ENCODE results near the gene GRK6.

GRK6 gene

GRCh38 chr5:177440990-177441780, 14.7 kb downstream of the GRK6 start:
- no peak for DNase-seq

DNA sequence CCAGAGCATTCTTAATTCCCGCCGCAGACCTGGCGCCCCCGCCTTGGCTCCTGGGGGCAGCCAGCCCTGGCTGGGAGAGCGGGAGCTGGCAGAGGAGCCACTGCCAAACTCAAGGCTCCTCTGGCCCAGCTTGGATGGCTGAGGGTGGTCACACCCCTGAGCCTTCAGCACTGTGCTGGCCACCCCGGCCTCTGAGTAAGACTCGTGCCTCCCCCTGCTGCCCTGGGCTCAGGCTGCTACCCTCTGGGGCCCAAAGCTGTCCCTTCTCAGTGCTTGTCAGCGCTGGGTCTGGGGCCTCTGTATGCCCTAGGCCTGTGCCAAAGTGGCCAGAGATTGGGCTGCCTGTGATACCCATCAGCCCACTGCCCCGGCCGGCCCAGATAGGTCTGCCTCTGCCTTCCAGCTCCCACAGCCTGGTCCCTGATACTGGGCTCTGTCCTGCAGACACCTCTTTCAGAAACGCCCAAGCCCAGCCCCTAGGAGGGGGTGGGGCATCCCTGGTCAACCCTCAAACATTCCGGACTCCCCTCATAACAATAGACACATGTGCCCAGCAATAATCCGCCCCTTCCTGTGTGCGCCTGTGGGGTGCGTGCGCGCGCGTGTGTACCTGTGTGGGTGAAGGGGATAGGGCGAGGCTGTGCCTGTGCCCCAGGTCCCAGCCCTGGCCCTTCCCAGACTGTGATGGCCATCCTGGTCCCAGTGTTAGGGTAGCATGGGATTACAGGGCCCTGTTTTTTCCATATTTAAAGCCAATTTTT, 15.8 kb downstream of the GRK6 start:
- DNase-seq: no peak

- no peak for DNase-seq
Measured at GRCh38 chr5:177443144-177443983, 16.9 kb downstream of the GRK6 start.

DNA sequence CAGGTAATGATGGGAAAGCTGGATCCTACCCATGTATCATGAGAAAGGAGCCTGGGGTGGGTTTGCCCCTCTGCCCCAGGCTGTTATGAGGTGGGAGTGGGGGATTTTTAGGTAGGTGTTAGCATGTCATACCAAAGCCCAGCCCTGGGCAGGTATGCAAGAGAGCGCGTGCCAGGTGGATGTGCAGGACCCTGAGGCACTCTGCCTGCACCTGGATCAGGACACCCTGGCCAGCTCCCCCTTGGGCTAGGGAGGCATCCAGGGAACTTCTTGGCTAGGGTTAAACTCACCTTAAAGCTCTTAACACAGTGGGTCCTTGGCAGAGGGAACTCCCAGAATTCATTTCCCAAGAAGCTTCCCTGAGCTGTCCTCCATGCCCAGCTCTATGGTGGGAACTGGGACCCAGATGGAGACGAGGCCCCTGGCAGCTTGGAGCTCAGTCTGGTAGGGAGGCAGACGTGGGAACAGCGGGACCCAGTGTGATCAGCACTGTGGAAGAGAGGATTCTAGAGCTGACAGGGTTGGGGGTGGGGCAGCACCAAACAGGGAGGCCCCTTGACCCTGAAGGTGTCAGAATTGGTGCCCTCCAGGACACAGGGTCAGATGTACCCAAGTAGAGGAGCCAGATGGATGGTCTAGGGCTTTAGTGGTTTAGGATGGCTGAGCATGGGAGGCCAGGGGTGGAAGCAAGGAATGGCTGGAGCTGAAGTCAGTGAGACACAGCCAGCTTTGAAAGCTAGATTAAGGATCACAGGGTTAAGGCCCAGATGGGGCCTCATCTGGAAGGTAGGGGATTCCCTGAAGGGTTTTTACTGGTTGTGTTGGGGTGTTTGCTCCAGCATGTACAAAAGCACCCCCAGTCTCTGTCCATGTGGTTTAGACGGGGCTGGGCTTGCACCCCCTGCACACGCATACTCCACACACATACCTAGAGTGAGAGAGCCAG, 17.9 kb downstream of the GRK6 start:
- peak; percentile 50 for DNase-seq

- peak; percentile 63 for DNase-seq
Measured at GRCh38 chr5:177445052-177445916, 18.8 kb downstream of the GRK6 start.

- no peak for DNase-seq
Measured at GRCh38 chr5:177445917-177446199, 19.4 kb downstream of the GRK6 start.

DNA sequence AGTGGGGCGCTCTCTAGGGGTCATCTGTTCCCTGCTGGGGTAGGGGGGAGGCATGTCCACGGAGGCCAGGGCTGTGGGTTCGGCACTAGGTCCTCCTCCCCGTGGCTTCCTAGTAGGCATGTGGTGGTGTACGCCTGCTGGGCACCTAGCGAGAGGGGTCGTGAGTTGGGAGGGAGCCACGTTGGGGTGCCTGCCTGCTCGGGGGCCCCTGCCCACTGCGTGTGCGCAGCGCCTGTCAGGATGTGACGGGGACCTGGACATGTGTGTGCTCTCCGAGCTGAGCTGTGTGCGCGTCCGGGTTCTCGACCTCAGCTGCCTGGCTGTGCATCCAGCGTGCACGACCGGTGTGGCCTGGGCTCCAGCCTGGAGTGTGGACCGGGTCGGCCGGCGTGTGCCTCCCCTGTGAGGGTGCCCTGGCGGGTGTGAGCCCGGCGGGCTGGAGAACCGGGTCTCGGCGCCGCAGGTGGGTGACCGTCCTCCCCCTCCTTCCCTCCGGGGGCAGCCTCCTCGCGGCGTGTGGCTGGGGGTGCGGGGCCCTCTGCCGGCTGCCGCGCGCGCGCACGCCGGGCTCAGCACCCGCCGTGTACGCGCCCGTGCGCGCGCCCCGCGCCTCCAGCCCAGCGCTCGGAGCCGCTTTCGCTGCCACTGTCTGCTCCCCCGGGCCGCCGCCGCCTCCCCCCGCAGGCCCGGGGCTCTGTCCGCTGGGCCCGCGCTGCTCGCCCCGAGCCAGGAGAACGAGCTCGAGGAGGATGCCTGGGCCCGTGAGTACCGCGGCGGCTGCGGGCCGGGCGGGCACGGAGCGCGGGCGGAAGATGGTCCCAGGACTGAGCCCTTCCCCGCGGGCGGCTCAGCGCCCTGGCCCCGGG, 20.0 kb downstream of the GRK6 start, which contains the start of gene PRR7:
Gene PRR7, plus strand, starts transcription at position 615 of the 866 bp plus-strand sequence. CDS start 8,254 bp downstream, outside the sequence.
- peak; percentile 79 for DNase-seq

GRCh38 chr5:177447066-177447610, 20.7 kb downstream of the GRK6 start:
- DNase-seq: peak; percentile 81

DNA sequence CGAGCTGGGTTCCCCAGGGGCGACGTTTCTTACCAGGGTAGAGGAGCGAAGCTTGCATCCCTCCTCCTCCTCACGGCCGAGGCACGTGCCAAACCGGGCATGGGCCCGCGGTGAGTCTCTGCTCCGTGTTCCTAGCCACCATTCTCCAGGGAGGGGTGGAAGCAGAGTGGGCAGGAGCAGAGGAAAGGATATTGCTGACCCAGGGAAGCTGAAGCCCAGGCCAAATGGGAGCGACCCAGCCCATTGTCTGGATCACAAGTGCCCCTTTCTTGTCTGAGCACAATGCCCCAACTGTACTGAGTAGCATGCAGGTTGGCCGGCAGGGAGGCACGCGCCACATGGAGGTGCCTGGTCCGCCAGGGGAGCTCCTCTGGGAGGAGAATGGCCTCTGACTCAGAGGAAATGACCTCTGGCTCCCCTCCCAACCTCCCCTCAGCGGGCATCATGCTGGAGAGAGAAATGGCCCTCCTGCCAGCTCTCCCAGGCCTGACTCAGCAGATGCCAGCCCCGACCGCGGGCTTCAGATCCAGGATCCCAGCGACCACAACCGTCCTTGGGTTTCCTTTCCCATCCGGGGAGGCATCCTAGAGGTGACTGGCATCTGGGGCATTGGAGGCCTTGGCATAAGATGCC, 21.3 kb downstream of the GRK6 start:
- no peak for DNase-seq

DNA sequence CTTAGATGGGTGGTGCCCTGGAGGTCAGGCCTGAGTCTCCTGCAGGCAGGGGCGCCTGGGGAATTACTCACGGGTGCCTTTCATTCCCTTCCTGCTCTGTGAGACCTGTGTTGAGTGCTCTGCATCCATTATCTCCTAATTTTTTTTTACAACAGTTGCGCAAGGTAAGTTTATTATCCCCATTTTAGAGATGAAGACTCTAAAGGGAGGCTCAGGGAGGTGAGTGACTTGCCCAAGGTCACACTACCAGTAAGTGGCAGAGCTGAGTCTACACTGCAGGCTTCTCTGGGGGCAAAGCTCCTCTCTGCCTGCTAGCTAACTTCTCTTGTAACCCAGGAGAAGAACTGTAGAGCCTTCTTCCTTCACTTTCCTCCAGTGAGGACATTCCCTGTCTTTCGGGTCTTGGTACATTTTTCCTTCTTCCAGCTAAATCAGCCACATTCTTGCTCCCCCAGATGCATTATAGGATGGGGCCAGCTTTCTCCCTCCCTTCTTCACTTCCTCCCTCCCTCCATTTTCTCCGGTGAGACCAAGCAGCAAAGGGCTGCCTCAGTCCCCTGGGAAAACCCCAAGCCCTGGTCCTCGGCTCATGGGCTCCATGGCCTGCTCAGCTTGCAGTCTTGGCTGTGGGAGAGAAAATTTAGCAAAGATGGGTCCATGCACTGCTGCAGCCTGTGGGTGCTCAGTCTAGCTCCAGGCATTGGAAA, 21.9 kb downstream of the GRK6 start:
- no peak for DNase-seq

- no peak for DNase-seq
Measured at GRCh38 chr5:177449140-177450061, 22.9 kb downstream of the GRK6 start.

- DNase-seq: no peak
Measured at GRCh38 chr5:177450667-177451424, 24.4 kb downstream of the GRK6 start.

DNA sequence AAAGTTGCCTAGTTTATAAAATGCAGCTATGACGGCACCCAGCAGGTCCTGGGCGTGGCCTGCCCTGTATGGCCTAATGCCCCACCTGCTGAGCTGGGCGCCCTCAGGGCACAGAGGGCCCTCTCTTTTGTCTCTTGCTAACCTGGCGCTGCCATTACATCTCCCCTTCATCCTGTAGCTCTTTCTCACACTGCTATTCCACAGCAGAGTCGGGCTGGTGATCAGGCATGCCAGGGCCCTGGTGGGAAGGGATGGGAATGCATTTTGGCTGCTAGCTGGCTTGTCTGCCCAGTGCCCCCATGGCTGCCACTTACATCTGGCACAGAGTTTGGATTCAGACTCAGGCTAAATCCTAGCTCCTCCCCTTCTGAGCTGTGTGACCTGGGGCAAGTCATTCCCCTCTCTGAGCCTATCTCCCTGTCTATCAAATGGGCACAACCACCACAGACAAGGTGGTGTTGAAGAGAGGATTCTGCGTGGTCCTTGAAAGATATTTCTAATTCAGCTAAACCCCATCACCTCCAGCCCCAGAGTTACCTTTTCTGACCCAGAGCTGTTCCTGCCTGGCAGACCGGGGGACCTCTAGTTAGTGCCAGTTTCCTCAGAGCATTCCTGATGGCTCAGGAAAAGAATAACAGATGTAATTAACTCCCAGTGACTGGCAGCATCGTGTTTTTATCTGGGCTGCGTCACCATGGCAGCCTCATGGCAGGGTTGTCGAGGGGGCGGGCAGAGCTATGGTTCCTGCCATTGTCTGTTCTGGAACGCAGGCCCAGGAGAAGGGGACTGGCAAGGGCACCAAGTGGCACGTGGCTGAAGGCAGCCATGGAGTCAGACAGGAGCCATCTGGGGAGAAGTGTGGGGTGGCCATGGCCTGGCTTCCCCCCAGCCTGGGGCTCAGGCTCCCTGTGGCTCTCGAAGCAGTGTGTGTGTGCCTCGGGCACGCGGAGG, 26.5 kb downstream of the GRK6 start:
- DNase-seq: no peak

DNA sequence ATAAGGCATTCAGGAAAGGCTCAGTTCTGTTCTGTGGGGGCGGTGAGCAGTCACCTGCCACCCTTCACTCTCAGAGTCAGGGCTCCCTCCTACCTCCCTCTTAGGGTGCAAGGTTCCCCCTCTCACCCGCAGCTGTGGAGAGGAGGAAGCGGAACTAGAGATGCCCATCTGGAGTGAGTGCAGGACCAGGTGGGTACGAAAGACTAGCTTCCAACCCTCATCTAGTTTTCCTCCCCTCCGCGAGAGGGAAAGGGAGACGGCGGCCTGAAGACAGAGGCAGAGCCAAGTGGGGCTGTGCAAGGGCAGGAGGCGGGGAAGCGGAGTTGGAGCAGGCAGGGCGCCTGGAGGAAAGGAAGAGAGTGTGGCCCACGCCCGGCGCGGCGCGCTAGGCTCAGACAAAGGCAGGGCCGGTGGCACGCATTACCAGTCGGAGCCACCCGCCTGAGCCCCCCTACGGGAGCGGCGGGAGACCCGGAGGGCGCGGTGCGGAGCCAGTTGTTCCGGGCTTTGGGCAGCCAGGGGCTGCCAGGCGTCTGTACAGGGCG, 27.4 kb downstream of the GRK6 start:
- no peak for DNase-seq

DNA sequence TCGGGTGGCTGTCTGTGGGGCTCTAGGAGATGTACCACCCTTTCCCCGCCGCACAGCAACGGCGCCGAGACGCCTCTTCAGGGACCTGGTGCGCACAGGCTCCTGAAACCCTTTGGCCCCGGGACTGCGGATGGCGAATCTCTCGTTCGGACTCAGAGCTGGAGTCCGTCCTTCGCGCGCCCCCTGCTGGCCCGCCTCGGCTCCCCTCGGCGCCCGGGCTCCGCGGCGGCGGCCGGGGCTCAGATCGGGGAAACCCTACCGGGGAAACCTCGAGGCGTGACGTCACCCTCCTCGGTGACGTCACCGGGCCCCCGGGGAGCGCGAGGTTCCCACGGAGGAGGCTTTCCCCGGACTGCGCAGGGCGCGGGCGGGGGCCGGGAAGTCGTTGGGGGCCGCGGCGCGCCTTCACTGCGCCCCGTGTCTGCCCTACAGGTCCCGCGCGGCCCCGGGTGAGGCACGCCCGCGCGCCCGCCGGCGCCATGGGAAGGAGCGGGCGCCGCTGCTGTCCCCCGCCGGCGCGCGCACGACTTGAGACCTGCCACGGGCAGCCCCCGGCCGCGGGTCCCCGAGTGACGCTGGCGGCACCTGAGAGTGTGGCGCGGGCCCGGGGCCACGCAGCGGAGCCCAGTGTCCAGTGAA, 28.0 kb downstream of the GRK6 start:
- peak; percentile 90 for DNase-seq

Measured in central memory CD4-positive, alpha-beta T cell (primary cell).